Measurements from ENCODE around the gene LYG1.

- TF ChIP-seq GABPB1 (CRISPR knock-in tag; IDR thresholded peaks at IDR 0.05) = no peak
- TF ChIP-seq DNMT1 (IDR thresholded peaks at IDR 0.05) = no peak
- TF ChIP-seq FOXO4 (CRISPR knock-in tag; IDR thresholded peaks at IDR 0.05) = no peak
- TF ChIP-seq KAT7 (CRISPR knock-in tag; IDR thresholded peaks at IDR 0.05; ENCODE audit: borderline replicate concordance) = no peak
- TF ChIP-seq POLR2AphosphoS5 (IDR thresholded peaks at IDR 0.05; ENCODE audit: control insufficient read depth, insufficient read depth, low read depth, low read length) = no peak
- no peak for TF ChIP-seq ZNF740 (CRISPR knock-in tag; IDR thresholded peaks at IDR 0.05)
- TF ChIP-seq ZNF740 (tag; IDR thresholded peaks at IDR 0.05) = no peak
- TF ChIP-seq MLX (CRISPR knock-in tag; conservative IDR thresholded peaks at IDR 0.05) = no peak
- TF ChIP-seq CTCF (IDR thresholded peaks at IDR 0.05 in 2 of 3, conservative IDR thresholded peaks at IDR 0.05 in 1 of 3; ENCODE audit: insufficient read depth in 2 of 3, low read depth in 1 of 3, low read length in 3 of 3) = no peak
Measured at GRCh38 chr2:99342536-99342935, 41.5 kb upstream of the LYG1 start.
